ENCODE results near the gene NCOR1. TPM values are rescaled to one million over a fixed set of nuclear protein-coding genes. Genes with fewer than 3 reads are reported as not detected.

The NCOR1 gene
- total and polyA plus RNA-seq, 2 of the 8 experiments (the other 6 are each of a cell fraction or from before 2014, with no cell fraction given), result 65.4 to 142 TPM

- TF ChIP-seq CBX8 (IDR thresholded peaks at IDR 0.05; ENCODE audit: borderline replicate concordance, low read depth, low read length) (no peak), POLR2A (IDR thresholded peaks at IDR 0.05; ENCODE audit: control extremely low read depth in 1 of 2, low read depth in 2 of 2, low read length in 2 of 2) (no peak), TAF7 (optimal IDR thresholded peaks at IDR 0.05; ENCODE audit: borderline replicate concordance, low read depth, low read length) (no peak), ATF2 (IDR thresholded peaks at IDR 0.05; ENCODE audit: low read length) (no peak), RNF2 (IDR thresholded peaks at IDR 0.05; ENCODE audit: borderline replicate concordance, low read depth, low read length, missing control alignments, poor library complexity, severe bottlenecking) (no peak), EZH2 (IDR thresholded peaks at IDR 0.05; ENCODE audit: low read depth, low read length, severe bottlenecking) (no peak), SUZ12 (IDR thresholded peaks at IDR 0.05; ENCODE audit: low read length) (no peak)
These were observed 174.6 kb downstream of the NCOR1 start (continued) for GRCh38 chr17:16040710-16041251.
